DLD1 (cell line): ENCODE results near the gene CORO1A.
"Not testable (repeated sequence)": the region's sequence is repeated elsewhere in the genome, so short reads cannot be mapped to it uniquely, and the experiment has no call there.

ENCODE experiments used
- in situ Hi-C: cut with HindIII; loops from 2 replicates; pipeline ENCODE4 v1.10.0; 2017; ENCODE audit warnings: low sequenced_read_pairs

Gene CORO1A

DNA sequence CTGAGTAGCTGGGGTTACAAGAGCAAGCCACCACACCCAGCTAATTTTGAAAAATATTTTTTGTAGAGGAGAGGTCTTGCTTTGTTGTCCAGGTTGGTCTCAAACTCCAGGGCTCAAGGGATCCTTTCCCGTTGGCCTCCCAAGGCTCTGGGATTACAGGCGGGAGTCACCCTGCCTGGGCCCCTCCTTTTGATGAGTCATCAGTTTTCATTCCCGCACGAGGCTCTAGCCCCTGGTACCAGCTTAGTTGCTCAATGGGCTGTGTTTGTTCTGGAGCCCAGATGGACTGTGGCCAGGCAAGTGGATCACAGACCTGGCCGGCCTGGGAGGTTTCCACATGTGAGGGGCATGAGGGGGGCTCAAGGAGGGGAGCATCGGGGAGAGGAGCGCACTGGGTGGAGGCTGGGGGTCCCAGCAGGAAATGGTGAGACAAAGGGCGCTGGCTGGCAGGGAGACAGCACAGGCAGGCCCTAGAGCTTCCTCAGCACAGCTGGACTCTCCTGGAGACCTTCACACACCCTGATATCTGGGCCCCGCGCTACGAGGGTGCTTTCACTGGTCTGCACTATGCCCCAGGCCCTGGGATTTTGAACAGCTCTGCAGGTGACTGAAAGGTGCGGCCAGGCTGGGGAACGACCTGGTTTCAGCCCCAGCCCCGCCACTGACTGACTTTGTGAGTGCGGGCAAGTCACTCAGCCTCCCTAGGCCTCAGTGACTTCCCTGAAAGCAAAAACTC is 16.4 kb downstream of the CORO1A start:
- in situ Hi-C loops = not testable (repeated sequence)

DNA sequence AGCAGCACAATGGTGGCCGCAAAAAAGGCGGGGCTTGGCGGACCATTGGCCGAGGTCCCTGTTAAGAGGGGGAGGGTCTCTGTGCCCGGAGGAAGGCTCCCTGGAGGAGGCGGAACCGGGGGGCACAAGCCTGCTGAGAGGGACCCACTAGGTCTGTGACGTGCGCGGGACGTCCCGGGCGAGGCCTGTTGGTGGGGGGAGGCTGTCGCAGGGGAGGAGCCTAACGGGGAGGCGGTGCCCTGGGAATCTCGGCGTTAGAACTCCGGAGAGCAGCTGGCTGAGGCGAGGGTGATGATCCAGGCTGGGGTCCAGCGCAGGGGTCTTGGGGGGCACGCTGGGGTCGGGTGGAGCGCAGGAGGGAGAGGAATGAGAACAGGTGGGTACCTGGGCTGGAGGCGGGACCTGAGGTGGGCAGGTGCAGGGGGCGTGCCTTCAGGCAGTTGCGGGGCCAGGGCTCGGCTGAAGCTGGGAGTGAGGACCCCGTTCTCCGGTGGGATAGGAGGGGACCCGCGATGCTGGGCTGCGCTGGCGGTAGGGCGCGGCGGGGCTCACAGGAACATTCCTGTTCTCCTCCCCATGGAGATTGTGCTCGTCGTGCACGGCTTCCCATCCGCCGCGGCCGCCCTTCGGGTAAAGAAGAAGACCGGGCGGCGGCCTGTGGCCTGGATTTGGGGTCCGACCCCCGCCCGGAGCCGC is 22.3 kb downstream of the CORO1A start:
- in situ Hi-C loops = not testable (repeated sequence)

GRCh38 chr16:30206252-30206651 is 22.9 kb downstream of the CORO1A start:
- in situ Hi-C loops = not testable (repeated sequence)

DNA sequence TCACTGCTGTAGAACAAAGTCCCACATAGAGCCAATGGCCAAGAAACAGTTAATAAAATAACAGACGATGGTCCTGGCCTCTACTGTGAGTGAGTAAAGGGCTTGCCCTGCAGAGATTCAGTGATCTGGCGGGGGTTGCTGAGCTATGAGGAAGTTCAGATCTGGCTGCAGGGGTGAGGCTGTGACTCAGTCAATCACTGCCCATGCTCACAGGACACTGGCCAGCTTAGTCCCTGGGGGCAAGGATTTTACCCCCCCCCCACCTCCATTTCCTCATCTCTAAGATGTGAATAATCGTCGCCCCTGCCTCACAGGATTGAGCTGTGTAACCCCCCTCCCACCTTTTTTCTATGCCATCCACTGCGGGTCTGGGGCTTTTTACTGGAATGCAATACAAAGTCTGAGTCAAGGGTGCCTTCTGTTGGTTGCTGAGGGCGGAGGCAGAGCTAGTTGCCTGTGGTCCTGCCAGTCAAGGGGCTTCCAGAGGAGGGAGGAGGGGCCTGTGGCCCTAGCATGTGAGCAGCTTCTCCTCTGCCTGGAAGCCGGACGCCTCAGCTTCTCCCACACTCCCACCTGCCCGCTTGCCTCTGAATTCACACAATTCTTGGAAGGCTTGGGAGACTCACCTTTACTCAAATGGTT is 23.8 kb downstream of the CORO1A start:
- in situ Hi-C loops = not testable (repeated sequence)

GRCh38 chr16:30209032-30209431 is 25.6 kb downstream of the CORO1A start:
- in situ Hi-C loops = not testable (repeated sequence)

- in situ Hi-C loops = not testable (repeated sequence)
These were observed 28.0 kb downstream of the CORO1A start for GRCh38 chr16:30211414-30211813.

DNA sequence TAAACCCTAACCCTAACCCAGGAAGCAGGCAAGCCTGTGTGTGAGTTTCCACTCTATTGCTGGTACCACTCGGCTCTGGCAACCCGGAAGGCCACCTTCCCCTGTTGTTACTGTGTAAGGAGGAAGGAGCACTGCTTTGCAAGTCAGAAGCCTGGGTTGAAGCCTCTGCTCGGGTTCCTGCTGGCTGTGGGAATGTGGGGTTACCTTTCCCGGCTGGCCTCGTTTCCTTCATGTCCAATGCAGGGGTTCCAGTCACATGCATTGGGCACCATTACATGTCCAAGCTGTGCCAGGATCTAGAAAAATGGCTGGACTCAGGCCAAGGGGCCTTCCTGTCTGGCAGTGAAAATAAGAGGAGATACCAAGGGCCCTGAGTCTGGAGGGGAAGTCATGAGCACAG is 33.7 kb downstream of the CORO1A start:
- in situ Hi-C loops = not testable (repeated sequence)
